ENCODE measurements around the gene NPTN.

Gene NPTN

DNA sequence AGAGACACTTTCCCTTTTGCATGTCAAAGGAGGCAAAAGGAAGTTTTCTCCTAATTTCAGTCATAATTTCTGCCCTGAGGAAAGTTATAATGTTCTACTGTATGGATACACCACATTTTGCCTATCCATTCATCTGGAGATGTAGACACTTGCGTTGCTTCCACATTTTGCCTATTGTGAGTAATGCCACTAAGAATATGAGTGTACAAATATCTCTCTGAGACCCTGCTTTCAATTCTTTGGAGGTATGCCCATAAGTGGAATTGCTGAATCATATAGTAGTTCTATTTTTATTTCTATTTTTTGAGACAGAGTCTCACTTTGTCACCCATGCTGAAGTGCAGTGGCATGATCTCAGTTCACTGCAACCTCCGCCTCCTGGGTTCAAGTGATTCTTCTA is 47.4 kb upstream of the NPTN start:
- Histone ChIP-seq H3K36me3 (ENCODE audit: control insufficient read depth, insufficient read depth, low read length) (no peaks in the 10 kb centered on the region), H3K9me3 (ENCODE audit: control insufficient read depth, low read length) (no peaks in the 10 kb centered on the region), H2AFZ (no peak overlapping the region), H3K27me3 (ENCODE audit: control insufficient read depth, insufficient read depth, low read length) (no peaks in the 10 kb centered on the region), H3K4me2 (ENCODE audit: low read length) (no peak overlapping the region), H3K27ac (no peak overlapping the region), H3K79me2 (no peaks in the 10 kb centered on the region), H3K4me1 (no peaks in the 10 kb centered on the region), H3K4me3 (ENCODE audit: low read depth, low read length) (no peak overlapping the region), H3K9ac (no peak overlapping the region)
- TF ChIP-seq, protein P1, sequence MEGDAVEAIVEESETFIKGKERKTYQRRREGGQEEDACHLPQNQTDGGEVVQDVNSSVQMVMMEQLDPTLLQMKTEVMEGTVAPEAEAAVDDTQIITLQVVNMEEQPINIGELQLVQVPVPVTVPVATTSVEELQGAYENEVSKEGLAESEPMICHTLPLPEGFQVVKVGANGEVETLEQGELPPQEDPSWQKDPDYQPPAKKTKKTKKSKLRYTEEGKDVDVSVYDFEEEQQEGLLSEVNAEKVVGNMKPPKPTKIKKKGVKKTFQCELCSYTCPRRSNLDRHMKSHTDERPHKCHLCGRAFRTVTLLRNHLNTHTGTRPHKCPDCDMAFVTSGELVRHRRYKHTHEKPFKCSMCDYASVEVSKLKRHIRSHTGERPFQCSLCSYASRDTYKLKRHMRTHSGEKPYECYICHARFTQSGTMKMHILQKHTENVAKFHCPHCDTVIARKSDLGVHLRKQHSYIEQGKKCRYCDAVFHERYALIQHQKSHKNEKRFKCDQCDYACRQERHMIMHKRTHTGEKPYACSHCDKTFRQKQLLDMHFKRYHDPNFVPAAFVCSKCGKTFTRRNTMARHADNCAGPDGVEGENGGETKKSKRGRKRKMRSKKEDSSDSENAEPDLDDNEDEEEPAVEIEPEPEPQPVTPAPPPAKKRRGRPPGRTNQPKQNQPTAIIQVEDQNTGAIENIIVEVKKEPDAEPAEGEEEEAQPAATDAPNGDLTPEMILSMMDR (IDR thresholded peaks at IDR 0.05) = no peak

DNA sequence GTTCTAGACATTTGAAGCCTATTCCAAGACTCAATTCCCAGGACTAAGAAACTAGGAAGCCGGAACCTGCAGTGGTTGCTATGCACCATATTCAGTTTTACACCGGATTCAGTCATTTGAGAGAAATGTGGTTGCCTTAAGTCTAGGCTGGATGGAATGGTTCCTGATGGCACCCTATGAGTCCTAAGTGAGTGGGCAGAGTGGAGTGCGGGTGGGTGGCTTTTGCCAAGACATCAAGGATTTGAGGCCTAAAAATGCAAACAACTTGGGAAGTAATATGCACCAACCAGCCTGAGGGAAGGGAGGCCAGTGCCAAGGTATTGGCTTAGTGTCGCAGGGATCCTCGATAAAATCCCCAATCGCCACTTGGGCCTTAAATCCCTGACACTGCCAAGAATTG is 46.8 kb upstream of the NPTN start:
- Histone ChIP-seq H3K79me2 (no peaks in the 10 kb centered on the region), H3K9ac (no peak overlapping the region), H2AFZ (no peak overlapping the region), H3K4me1 (no peaks in the 10 kb centered on the region), H3K4me2 (ENCODE audit: low read length) (no peak overlapping the region), H3K27ac (no peak overlapping the region), H3K4me3 (ENCODE audit: low read depth, low read length) (no peak overlapping the region), H3K27me3 (ENCODE audit: control insufficient read depth, insufficient read depth, low read length) (no peaks in the 10 kb centered on the region), H3K9me3 (ENCODE audit: control insufficient read depth, low read length) (no peaks in the 10 kb centered on the region), H3K36me3 (ENCODE audit: control insufficient read depth, insufficient read depth, low read length) (no peaks in the 10 kb centered on the region)
- TF ChIP-seq, protein P1 (IDR thresholded peaks at IDR 0.05) = no peak

DNA sequence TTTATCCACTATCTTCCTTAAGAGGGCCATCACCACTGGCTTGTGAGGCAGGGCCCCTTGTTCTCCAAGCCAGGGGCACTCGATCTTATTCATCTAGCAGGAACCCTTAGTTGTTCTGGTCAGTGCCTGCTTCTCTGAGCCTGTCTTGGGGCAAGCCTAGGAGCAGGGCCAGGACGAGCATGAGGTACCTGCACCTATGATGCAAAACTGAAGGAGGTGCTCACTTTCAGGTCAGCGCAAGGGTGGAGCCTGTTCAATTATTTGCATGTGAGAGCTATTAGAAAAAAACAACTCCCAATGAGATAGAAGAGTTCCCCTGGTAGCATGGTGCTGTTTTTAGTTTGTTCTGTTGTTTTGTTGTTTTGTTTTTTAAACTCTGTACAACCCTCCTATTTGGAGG is 46.0 kb upstream of the NPTN start:
- H3K4me2 ChIP-seq (ENCODE audit: low read length) = no peak overlapping the region
- TF ChIP-seq, protein P1 (IDR thresholded peaks at IDR 0.05) = no peak
- H3K9me3 ChIP-seq (ENCODE audit: control insufficient read depth, low read length) = no peaks in the 10 kb centered on the region
- no peaks in the 10 kb centered on the region for H3K36me3 ChIP-seq (ENCODE audit: control insufficient read depth, insufficient read depth, low read length)
- H2AFZ ChIP-seq = no peak overlapping the region
- H3K79me2 ChIP-seq = no peaks in the 10 kb centered on the region
- H3K27me3 ChIP-seq (ENCODE audit: control insufficient read depth, insufficient read depth, low read length) = no peaks in the 10 kb centered on the region
- H3K27ac ChIP-seq = no peak overlapping the region
- H3K4me3 ChIP-seq (ENCODE audit: low read depth, low read length) = no peak overlapping the region
- no peaks in the 10 kb centered on the region for H3K4me1 ChIP-seq
- H3K9ac ChIP-seq = no peak overlapping the region

DNA sequence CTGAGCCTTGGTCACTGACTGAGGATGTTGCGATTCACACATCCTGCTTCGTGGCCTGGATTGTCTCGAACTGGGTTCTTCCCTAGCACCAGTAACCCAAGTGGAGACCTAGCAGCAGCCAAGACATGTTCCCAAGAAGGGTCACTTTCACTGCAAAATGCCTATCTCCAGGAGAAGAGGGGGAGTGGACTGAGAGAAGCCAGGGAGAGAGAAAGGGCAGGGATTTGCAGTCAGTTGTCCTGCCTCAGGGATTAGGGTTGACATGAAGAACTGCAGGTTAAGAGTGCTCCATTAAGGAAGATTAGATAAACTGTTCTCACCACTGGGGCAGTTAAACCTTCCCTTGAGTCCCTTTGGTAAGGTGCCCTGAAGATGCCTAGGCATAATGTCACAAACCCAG is 45.3 kb upstream of the NPTN start:
- Histone ChIP-seq H3K4me2 (ENCODE audit: low read length) (no peak overlapping the region), H3K27me3 (ENCODE audit: control insufficient read depth, insufficient read depth, low read length) (no peaks in the 10 kb centered on the region), H3K9me3 (ENCODE audit: control insufficient read depth, low read length) (no peaks in the 10 kb centered on the region), H3K4me1 (no peaks in the 10 kb centered on the region), H3K9ac (no peak overlapping the region), H3K36me3 (ENCODE audit: control insufficient read depth, insufficient read depth, low read length) (no peaks in the 10 kb centered on the region), H3K27ac (no peak overlapping the region), H3K4me3 (ENCODE audit: low read depth, low read length) (no peak overlapping the region), H2AFZ (no peak overlapping the region), H3K79me2 (no peaks in the 10 kb centered on the region)
- TF ChIP-seq, protein P1 (IDR thresholded peaks at IDR 0.05) = no peak

DNA sequence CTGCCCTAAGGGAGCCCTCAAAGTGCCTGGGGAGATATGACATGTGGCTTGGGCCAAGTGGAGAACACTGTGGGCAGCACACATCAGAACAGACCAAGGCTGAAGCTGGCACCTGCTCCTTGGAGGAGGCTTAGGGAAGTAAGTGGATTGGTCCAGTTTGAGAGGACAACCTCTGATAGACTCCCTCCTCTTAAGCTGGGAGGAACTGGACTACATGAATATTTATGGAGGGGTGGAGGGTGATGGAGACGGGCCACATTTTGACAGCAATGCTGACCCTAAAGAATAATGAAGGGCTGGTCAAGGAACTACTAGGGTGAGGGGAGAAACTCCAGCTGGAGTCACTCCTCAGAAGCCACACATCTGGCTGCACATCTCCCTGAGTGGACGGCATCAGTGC is 44.5 kb upstream of the NPTN start:
- Histone ChIP-seq H3K79me2 (no peaks in the 10 kb centered on the region), H3K4me3 (ENCODE audit: low read depth, low read length) (no peak overlapping the region), H3K27ac (no peak overlapping the region), H3K4me2 (ENCODE audit: low read length) (no peak overlapping the region), H3K27me3 (ENCODE audit: control insufficient read depth, insufficient read depth, low read length) (no peaks in the 10 kb centered on the region), H2AFZ (no peak overlapping the region), H3K4me1 (no peaks in the 10 kb centered on the region), H3K36me3 (ENCODE audit: control insufficient read depth, insufficient read depth, low read length) (no peaks in the 10 kb centered on the region), H3K9me3 (ENCODE audit: control insufficient read depth, low read length) (no peaks in the 10 kb centered on the region), H3K9ac (no peak overlapping the region)
- TF ChIP-seq, protein P1 (IDR thresholded peaks at IDR 0.05) = no peak
